Renal cortical epithelial cell (primary cell): Measurements from ENCODE around the gene AP1G2. TPM values are rescaled to one million over a fixed set of nuclear protein-coding genes. Genes with fewer than 3 reads are reported as not detected.
A peak's percentile ranks its signal among the peaks of the same experiment; 100 is the strongest.
"Not testable (repeated sequence)": the region's sequence is repeated elsewhere in the genome, so short reads cannot be mapped to it uniquely, and the experiment has no call there.

Source experiments
- DNase-seq: peaks from one replicate; pipeline ENCODE4 v3.0.0-alpha.2; 2011; ENCODE audit warnings: low read depth
- total RNA-seq: library from RNA; depleted of rRNA; stranded (reverse); fragments of >200 nt; gene quantifications from 2 replicates; pipeline ENCODE4 v1.2.3, GENCODE V29; 2014

AP1G2 gene, protein sequence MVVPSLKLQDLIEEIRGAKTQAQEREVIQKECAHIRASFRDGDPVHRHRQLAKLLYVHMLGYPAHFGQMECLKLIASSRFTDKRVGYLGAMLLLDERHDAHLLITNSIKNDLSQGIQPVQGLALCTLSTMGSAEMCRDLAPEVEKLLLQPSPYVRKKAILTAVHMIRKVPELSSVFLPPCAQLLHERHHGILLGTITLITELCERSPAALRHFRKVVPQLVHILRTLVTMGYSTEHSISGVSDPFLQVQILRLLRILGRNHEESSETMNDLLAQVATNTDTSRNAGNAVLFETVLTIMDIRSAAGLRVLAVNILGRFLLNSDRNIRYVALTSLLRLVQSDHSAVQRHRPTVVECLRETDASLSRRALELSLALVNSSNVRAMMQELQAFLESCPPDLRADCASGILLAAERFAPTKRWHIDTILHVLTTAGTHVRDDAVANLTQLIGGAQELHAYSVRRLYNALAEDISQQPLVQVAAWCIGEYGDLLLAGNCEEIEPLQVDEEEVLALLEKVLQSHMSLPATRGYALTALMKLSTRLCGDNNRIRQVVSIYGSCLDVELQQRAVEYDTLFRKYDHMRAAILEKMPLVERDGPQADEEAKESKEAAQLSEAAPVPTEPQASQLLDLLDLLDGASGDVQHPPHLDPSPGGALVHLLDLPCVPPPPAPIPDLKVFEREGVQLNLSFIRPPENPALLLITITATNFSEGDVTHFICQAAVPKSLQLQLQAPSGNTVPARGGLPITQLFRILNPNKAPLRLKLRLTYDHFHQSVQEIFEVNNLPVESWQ
- 51.2 and 55.9 TPM in 2 replicates for total RNA-seq

DNA sequence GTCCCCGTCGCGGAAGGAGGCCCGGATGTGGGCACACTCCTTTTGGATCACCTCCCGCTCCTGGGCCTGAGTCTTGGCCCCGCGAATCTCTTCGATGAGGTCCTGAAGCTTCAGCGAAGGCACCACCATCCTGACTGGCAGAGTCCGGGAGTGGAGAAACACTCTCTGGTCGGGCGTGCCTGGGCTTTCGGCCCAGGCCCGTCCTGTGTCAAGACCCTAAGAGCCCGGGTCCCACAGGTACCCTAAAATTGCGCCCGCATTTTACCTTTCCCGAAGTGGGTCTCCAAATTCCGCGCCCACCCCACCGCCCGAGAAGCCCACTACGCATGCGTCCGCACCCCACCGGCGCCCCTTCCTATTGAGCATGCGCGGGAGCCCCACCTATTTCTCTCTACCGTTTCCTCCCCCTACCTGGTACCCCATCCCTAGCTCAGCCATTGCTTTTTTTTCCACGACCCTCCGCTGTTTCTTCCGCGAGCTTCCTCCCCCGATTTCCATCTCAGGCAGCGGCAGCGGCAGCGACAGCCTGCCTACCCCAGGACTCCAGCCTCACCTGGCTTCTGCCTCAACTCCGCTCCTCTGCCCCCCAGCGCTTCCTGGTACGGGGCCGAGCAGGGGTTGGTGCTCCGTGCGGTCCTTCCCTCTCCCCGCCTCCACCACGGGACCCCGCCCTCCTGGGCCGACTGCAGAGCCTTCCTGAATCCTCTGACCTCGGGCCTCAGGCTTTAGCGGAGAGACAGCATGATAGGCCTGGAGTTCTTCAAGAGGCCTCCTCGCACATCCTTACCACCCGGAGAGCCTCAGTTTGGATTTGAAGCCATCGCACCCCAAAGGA lies at the start of gene AP1G2:
Gene AP1G2, minus strand, starts transcription at position 606 of the 835 bp plus-strand sequence. Its CDS starts 477 bp downstream, at position 129.
- peak; percentile 65 for DNase-seq

- no peak for DNase-seq
Observed at GRCh38 chr14:23615856-23616255, 48.3 kb upstream of the AP1G2 start.

- no peak for DNase-seq
Observed at GRCh38 chr14:23614395-23614828, 46.8 kb upstream of the AP1G2 start.

DNA sequence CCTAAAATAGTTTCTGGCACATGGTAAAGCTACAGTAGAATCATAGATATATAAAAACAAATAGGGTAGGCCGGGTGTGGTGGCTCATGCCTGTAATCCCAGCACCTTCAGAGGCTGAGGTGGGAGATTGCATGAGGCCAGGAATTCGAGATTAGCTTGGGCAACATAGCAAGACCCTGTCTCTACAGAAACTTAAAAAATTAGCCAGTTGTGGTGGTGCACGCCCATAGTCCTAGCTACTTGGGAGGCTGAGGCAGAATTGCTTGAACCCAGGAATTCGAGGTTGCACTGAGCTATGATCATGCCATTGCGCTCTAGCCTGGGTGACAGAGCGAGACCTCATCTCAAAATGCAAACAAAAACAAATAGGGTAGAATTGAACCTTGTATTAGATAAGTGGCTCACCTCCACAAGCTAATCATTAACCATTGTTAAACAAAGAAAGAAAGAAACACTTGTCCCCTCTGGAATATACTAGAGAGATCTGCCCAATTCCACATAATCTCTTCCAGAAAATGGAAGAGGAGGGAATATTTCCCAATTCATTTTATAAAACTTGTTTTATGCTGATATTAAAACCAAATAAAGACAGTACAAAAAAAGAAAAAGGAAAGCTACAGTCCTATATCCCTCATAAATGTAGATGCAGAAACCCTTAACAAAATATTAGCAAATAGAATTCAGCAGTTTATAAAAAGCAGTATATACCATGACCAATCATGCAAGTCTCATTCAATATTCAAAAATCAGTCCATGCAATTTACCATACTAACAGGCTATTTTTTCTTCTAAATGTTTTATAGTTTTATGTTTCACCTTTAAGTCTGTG lies 45.9 kb upstream of the AP1G2 start:
- DNase-seq, result peak; percentile 15

GRCh38 chr14:23612802-23613201 lies 45.2 kb upstream of the AP1G2 start:
- no peak for DNase-seq

GRCh38 chr14:23612354-23612732 lies 44.8 kb upstream of the AP1G2 start:
- DNase-seq, result no peak

DNA sequence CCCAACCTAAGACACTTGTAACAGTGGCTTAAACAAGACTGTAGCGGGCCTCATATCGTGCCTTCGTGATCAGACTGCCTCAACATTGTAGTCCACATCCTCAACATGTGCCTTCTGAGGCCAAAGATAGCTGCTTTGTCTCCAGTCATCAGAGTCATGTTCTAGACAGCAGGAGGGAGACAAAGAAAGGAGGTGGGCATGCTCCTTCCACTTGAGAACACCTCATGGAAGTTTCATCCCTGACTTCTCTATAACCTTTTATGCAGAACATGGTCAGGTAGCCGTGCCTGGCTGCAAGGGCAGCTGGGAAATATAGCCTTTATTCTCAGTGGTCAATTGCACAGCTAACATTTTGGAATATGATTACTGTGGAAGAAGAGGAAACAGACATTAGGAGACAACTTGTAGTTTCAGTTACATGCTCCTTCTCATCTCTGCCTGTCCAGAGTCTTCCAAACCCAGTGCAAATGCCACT lies 43.3 kb upstream of the AP1G2 start:
- no peak for DNase-seq

DNA sequence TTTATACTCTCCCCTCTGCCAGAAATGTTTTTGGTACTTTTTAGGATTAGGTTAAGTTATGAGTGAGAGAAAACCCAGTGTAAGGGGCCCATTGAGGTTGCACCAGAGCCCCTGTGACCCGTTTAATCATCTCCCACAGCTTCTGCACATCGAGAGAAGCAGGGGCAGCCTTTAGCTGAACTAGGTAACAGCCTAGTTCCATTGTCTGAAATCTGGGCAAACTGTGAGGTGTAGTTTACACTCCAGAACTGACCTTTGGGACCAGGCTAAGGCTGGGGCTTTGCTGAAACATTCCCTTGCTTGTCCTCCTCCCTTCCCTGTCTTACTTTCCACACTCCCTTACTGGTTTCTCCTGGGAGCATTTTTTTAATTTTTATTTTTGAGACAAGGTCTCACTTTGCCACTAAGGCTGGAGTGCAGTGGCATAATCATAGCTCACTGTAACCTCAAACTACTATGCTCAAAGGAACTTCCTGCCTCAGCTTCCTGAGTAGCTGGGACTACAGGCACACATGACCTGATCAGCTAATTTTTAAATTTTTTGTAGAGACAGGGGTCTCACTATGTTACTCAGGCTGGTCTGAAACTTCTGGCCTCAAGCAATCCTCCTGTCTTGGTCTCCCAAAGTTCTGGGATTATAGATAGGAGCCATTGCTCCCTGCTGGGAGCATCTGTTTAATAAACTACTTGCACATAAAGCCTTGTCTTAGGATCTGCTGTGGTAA lies 42.7 kb upstream of the AP1G2 start:
- no peak for DNase-seq

GRCh38 chr14:23609411-23610089 lies 42.0 kb upstream of the AP1G2 start:
- not testable (repeated sequence) for DNase-seq

DNA sequence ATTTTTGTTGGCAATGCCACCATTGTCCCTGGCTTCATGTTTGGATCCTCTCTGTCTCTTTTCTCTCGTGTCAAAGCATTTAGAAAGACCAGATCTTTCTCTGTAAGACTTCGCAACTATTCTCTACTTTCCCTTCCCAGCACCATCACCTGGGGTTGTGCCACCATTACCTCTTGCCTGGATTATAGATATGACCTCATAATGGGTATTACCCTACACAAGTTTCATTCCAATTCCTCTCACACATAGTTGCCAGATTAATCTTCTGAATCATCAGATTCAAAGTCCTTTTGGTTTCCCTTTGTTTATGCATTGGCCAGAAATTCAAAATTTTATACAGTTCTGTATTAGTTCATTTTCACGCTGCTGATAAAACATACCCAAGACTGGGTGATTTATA lies 41.4 kb upstream of the AP1G2 start:
- DNase-seq, result no peak

DNA sequence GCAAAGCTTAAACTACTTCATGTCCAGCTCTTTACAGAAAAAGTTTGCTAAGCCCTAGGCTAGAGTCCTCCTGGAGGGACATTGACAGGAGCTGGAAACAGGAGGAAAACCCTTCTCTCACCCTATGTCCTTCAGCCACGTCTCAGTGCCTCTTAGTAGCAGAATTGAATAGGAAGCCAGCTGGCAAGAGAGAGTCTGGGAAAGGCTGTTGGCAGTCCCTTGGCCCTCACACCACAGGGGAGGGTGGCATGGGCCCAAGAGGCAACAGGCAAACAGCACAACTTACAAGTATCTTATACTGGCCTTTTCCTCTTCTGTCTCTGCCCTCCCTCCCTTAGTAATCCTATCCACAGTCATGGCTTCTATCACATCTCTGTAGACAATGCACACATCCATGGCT lies 40.9 kb upstream of the AP1G2 start:
- no peak for DNase-seq

GRCh38 chr14:23605931-23606585 lies 38.5 kb upstream of the AP1G2 start:
- DNase-seq, result no peak

DNA sequence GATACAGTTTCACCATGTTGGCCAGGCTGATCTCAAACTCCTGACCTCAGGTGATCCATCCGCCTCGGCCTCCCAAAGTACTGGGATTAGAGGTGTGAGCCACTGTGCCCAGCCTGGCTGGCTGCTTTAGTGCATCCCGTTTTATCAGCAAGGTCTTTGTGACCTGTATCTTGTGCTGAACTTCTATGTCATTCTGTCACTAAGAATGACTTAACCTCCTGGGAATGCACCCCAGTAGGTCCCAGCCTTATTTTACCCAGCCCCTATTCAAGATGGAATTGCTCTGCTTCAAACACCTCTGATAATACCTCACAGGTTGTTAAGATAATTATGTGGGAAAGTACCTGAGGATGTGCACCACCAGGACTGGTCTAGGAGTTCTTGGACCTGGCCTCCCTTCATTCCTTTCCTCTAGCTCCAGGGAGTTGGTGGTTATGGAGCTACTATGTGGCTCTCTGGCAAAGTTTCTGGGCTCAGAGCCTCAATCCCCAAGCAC lies 37.1 kb upstream of the AP1G2 start:
- no peak for DNase-seq

GRCh38 chr14:23604148-23604547 lies 36.6 kb upstream of the AP1G2 start:
- no peak for DNase-seq

DNA sequence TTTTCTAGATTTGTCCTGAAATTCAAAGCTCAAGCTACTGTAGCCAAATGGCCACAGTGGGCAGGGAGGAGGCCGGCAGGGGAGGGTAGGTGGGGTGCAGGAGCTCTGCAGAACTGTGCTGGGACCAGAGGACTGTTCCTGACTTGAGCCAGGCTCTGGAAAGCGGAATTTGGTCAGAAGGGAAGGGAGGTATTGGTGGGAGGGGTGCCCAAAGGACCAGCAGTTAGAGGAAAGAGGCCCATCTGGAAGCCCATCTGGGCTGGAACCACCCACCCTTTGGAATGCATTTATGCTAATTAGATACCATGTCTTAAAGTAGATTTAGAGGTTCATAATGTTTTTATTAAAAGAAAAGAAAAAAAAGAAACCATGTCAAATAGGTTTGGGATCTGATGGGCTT lies 35.5 kb upstream of the AP1G2 start:
- no peak for DNase-seq

GRCh38 chr14:23602181-23603095 lies 34.8 kb upstream of the AP1G2 start:
- DNase-seq, result no peak

GRCh38 chr14:23601845-23602180 lies 34.2 kb upstream of the AP1G2 start:
- peak; percentile 17 for DNase-seq

DNA sequence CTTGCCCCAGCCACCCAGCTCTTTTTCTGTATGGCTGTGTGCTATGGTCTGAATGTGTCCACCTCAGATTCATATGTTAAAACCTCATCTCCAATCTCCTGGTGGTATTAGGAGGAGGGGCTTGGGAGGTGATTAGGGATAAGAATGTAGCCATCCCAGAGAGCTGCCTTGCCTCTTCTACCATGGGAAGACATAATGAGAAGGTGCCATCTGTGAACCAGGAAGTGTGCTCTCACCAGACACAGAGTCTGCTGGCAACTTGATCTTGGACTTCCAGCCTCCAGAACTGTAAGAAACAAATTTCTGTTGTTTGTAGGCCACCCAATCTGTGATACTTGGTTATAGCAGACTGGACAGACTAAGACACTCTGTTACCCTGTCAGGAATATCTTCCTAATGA lies 33.8 kb upstream of the AP1G2 start:
- DNase-seq, result no peak
